A673 (cell line): ENCODE results near the gene CCDC197. TPM values are rescaled to one million over a fixed set of nuclear protein-coding genes. Genes with fewer than 3 reads are reported as not detected.
A peak's percentile ranks its signal among the peaks of the same experiment; 100 is the strongest.

Experiments used
- BruUV-seq: library from RNA; stranded (reverse); fragments of 400-500 nt; replicated peaks from 2 replicates; lab custom pipeline; 2021; lab: Mats Ljungman, UMichigan
- CTCF ChIA-PET: fragments of 300-600 bp; sonication (Branson Sonifier 250); formaldehyde crosslinking; loops from one replicate; lab custom pipeline; 2022; ENCODE audit warnings: antibody characterized with exemption; lab: Charles Lee
- POLR2A ChIA-PET: fragments of 300-600 bp; sonication (Branson Sonifier 250); formaldehyde crosslinking; loops from one replicate; lab custom pipeline; 2022; ENCODE audit warnings: antibody characterized with exemption; ENCODE audit not compliant: low non-redundant PET; lab: Charles Lee
- DNase-seq: peaks from one replicate; pipeline ENCODE4 v3.0.0-alpha.2; 2015; ENCODE audit warnings: low spot score
- H3K27ac ChIP-seq: fragments of 200-600 bp; sonication (generic); 2 replicates; pipeline ENCODE4 v1.5.1; 2016; ENCODE audit warnings: mixed run types, low read depth, mild to moderate bottlenecking, mixed read lengths, antibody characterized with exemption, low read length; ENCODE audit not compliant: poor library complexity, severe bottlenecking
- H3K27me3 ChIP-seq: fragments of 200-600 bp; sonication (generic); replicated peaks from 2 replicates; pipeline ENCODE4 v1.6.1; 2017; ENCODE audit warnings: mixed run types, low read depth, mild to moderate bottlenecking, mixed read lengths, antibody characterized with exemption, low read length; ENCODE audit not compliant: insufficient read depth, poor library complexity
- H3K36me3 ChIP-seq: fragments of 200-600 bp; sonication (generic); 2 replicates; pipeline ENCODE4 v1.6.1; 2016; ENCODE audit warnings: mixed run types, mild to moderate bottlenecking, mixed read lengths, antibody characterized with exemption, low read length; ENCODE audit not compliant: insufficient read depth, poor library complexity, severe bottlenecking
- H3K4me1 ChIP-seq: fragments of 200-600 bp; sonication (generic); 2 replicates; pipeline ENCODE4 v1.6.1; 2017; ENCODE audit warnings: mixed run types, mild to moderate bottlenecking, mixed read lengths, antibody characterized with exemption, low read length; ENCODE audit not compliant: insufficient read depth, poor library complexity, severe bottlenecking
- H3K4me3 ChIP-seq: fragments of 200-600 bp; sonication (generic); 2 replicates; pipeline ENCODE4 v1.5.1; 2016; ENCODE audit warnings: low read depth, mixed run types, mild to moderate bottlenecking, mixed read lengths, low read length; ENCODE audit not compliant: poor library complexity, severe bottlenecking
- H3K9me3 ChIP-seq: fragments of 200-600 bp; sonication (generic); 2 replicates; pipeline ENCODE4 v1.6.1; 2016; ENCODE audit warnings: mixed run types, low read depth, mild to moderate bottlenecking, mixed read lengths, antibody characterized with exemption, low read length; ENCODE audit not compliant: poor library complexity, severe bottlenecking
- CTCF ChIP-seq: fragments of 300-800, 200-600 bp; sonication (generic); conservative IDR thresholded peaks from 2 replicates; pipeline ENCODE4 v1.5.1; 2017; ENCODE audit warnings: low read depth, mild to moderate bottlenecking, antibody characterized with exemption, low read length, moderate library complexity, mixed read lengths
- EZH2 ChIP-seq: fragments of 200-600 bp; sonication (generic); IDR thresholded peaks from 2 replicates; pipeline ENCODE4 v1.6.1; 2017; ENCODE audit warnings: borderline replicate concordance, low read depth, mild to moderate bottlenecking, mixed read lengths, antibody characterized with exemption, low read length; ENCODE audit not compliant: poor library complexity, severe bottlenecking
- intact Hi-C: fragments of 100-400 bp; cut with micrococcal nuclease; formaldehyde crosslinking; loops from one replicate; pipeline ENCODE4 v1.10.0; 2022; ENCODE audit not compliant: unreplicated experiment
- total RNA-seq: library from RNA; stranded (reverse); gene quantifications from 2 replicates; pipeline ENCODE4 v1.2.3, GENCODE V29; 2021

Gene CCDC197
- total RNA-seq, 1 experiment from 2014 or later, result not detected

GRCh38 chr14:94027566-94028449 is 30.7 kb downstream of the CCDC197 start:
- no peak for TF ChIP-seq CTCF
- no peak for TF ChIP-seq EZH2
- no peak overlapping the region for H3K4me3 ChIP-seq
- intact Hi-C loops, result no loop called here
- H3K9me3 ChIP-seq, result no peaks in the 10 kb centered on the region
- ChIA-PET CTCF (interaction anchor here (1.4 kb wide), 1 partner anchor 10 kb away, joined by 3 read pairs; no protein-coding TSS in a partner anchor), POLR2A (no interaction called here)
- H3K27ac ChIP-seq, result no peak overlapping the region
- no peaks in the 10 kb centered on the region for H3K27me3 ChIP-seq
- H3K36me3 ChIP-seq, result no peaks in the 10 kb centered on the region
- H3K4me1 ChIP-seq, result no peaks in the 10 kb centered on the region
- no peak for DNase-seq
- no TSS peak for BruUV-seq

GRCh38 chr14:94028450-94028826 is 31.3 kb downstream of the CCDC197 start:
- POLR2A ChIA-PET, result no interaction called here
- H3K4me1 ChIP-seq, result no peaks in the 10 kb centered on the region
- H3K9me3 ChIP-seq, result no peaks in the 10 kb centered on the region
- CTCF ChIA-PET, result interaction anchor here (1.4 kb wide), 1 partner anchor 10 kb away, joined by 3 read pairs; no protein-coding TSS in a partner anchor
- intact Hi-C loops, result no loop called here
- H3K27ac ChIP-seq, result no peak overlapping the region
- H3K36me3 ChIP-seq, result no peaks in the 10 kb centered on the region
- no TSS peak for BruUV-seq
- no peak overlapping the region for H3K4me3 ChIP-seq
- no peaks in the 10 kb centered on the region for H3K27me3 ChIP-seq
- TF ChIP-seq EZH2, result no peak
- TF ChIP-seq CTCF, result no peak
- DNase-seq, result peak; percentile 34

GRCh38 chr14:94029265-94029664 is 32.2 kb downstream of the CCDC197 start:
- no peak overlapping the region for H3K27ac ChIP-seq
- no peak overlapping the region for H3K4me3 ChIP-seq
- no peaks in the 10 kb centered on the region for H3K36me3 ChIP-seq
- H3K27me3 ChIP-seq, result no peaks in the 10 kb centered on the region
- TF ChIP-seq EZH2, result no peak
- no peak for TF ChIP-seq CTCF
- no peak for DNase-seq
- intact Hi-C loops, result no loop called here
- no TSS peak for BruUV-seq
- no peaks in the 10 kb centered on the region for H3K4me1 ChIP-seq
- ChIA-PET POLR2A (no interaction called here), CTCF (interaction anchor here (1.4 kb wide), 1 partner anchor 9 kb away, joined by 3 read pairs; no protein-coding TSS in a partner anchor)
- no peaks in the 10 kb centered on the region for H3K9me3 ChIP-seq
